ENCODE measurements around the gene C2CD2. TPM values are rescaled to one million over a fixed set of nuclear protein-coding genes. Genes with fewer than 3 reads are reported as not detected.

The C2CD2 gene
- total and polyA plus RNA-seq, 10 of the 15 experiments (the other 5 are each of a cell fraction or from before 2014, with no cell fraction given) = 2.2 to 30.9 (median 9.9) TPM

- TF ChIP-seq, protein P1, sequence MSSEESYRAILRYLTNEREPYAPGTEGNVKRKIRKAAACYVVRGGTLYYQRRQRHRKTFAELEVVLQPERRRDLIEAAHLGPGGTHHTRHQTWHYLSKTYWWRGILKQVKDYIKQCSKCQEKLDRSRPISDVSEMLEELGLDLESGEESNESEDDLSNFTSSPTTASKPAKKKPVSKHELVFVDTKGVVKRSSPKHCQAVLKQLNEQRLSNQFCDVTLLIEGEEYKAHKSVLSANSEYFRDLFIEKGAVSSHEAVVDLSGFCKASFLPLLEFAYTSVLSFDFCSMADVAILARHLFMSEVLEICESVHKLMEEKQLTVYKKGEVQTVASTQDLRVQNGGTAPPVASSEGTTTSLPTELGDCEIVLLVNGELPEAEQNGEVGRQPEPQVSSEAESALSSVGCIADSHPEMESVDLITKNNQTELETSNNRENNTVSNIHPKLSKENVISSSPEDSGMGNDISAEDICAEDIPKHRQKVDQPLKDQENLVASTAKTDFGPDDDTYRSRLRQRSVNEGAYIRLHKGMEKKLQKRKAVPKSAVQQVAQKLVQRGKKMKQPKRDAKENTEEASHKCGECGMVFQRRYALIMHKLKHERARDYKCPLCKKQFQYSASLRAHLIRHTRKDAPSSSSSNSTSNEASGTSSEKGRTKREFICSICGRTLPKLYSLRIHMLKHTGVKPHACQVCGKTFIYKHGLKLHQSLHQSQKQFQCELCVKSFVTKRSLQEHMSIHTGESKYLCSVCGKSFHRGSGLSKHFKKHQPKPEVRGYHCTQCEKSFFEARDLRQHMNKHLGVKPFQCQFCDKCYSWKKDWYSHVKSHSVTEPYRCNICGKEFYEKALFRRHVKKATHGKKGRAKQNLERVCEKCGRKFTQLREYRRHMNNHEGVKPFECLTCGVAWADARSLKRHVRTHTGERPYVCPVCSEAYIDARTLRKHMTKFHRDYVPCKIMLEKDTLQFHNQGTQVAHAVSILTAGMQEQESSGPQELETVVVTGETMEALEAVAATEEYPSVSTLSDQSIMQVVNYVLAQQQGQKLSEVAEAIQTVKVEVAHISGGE (CRISPR knock-in tag; IDR thresholded peaks at IDR 0.05) = no peak
- no peak for TF ChIP-seq JUNB (IDR thresholded peaks at IDR 0.05)
- no peak for TF ChIP-seq RBBP5 (conservative IDR thresholded peaks at IDR 0.05)
- no peak for TF ChIP-seq ZNF622 (IDR thresholded peaks at IDR 0.05)
- TF ChIP-seq ATF3 (IDR thresholded peaks at IDR 0.05; ENCODE audit: borderline replicate concordance, extremely low read depth, low read depth, low read length) = no peak
- TF ChIP-seq POLR2A (IDR thresholded peaks at IDR 0.05; ENCODE audit: low read depth, low read length) = peak; percentile 45; the same call in 1 of the 2 replicates
- TF ChIP-seq, protein P2, sequence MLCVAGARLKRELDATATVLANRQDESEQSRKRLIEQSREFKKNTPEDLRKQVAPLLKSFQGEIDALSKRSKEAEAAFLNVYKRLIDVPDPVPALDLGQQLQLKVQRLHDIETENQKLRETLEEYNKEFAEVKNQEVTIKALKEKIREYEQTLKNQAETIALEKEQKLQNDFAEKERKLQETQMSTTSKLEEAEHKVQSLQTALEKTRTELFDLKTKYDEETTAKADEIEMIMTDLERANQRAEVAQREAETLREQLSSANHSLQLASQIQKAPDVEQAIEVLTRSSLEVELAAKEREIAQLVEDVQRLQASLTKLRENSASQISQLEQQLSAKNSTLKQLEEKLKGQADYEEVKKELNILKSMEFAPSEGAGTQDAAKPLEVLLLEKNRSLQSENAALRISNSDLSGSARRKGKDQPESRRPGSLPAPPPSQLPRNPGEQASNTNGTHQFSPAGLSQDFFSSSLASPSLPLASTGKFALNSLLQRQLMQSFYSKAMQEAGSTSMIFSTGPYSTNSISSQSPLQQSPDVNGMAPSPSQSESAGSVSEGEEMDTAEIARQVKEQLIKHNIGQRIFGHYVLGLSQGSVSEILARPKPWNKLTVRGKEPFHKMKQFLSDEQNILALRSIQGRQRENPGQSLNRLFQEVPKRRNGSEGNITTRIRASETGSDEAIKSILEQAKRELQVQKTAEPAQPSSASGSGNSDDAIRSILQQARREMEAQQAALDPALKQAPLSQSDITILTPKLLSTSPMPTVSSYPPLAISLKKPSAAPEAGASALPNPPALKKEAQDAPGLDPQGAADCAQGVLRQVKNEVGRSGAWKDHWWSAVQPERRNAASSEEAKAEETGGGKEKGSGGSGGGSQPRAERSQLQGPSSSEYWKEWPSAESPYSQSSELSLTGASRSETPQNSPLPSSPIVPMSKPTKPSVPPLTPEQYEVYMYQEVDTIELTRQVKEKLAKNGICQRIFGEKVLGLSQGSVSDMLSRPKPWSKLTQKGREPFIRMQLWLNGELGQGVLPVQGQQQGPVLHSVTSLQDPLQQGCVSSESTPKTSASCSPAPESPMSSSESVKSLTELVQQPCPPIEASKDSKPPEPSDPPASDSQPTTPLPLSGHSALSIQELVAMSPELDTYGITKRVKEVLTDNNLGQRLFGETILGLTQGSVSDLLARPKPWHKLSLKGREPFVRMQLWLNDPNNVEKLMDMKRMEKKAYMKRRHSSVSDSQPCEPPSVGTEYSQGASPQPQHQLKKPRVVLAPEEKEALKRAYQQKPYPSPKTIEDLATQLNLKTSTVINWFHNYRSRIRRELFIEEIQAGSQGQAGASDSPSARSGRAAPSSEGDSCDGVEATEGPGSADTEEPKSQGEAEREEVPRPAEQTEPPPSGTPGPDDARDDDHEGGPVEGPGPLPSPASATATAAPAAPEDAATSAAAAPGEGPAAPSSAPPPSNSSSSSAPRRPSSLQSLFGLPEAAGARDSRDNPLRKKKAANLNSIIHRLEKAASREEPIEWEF (IDR thresholded peaks at IDR 0.05; ENCODE audit: insufficient replicate concordance, low read depth, low read length) = no peak
- no peak for TF ChIP-seq EZH2 (IDR thresholded peaks at IDR 0.05; ENCODE audit: borderline replicate concordance, control insufficient read depth, low read depth, low read length)
- no peak for TF ChIP-seq KDM1A (IDR thresholded peaks at IDR 0.05; ENCODE audit: borderline replicate concordance)
- TF ChIP-seq REST (IDR thresholded peaks at IDR 0.05; ENCODE audit: low read depth, low read length) = no peak
- TF ChIP-seq ESRRA (IDR thresholded peaks at IDR 0.05; ENCODE audit: low read length) = no peak
- TF ChIP-seq SMAD1 (IDR thresholded peaks at IDR 0.05; ENCODE audit: low read depth, partially characterized antibody) = no peak
- TF ChIP-seq, protein P3, sequence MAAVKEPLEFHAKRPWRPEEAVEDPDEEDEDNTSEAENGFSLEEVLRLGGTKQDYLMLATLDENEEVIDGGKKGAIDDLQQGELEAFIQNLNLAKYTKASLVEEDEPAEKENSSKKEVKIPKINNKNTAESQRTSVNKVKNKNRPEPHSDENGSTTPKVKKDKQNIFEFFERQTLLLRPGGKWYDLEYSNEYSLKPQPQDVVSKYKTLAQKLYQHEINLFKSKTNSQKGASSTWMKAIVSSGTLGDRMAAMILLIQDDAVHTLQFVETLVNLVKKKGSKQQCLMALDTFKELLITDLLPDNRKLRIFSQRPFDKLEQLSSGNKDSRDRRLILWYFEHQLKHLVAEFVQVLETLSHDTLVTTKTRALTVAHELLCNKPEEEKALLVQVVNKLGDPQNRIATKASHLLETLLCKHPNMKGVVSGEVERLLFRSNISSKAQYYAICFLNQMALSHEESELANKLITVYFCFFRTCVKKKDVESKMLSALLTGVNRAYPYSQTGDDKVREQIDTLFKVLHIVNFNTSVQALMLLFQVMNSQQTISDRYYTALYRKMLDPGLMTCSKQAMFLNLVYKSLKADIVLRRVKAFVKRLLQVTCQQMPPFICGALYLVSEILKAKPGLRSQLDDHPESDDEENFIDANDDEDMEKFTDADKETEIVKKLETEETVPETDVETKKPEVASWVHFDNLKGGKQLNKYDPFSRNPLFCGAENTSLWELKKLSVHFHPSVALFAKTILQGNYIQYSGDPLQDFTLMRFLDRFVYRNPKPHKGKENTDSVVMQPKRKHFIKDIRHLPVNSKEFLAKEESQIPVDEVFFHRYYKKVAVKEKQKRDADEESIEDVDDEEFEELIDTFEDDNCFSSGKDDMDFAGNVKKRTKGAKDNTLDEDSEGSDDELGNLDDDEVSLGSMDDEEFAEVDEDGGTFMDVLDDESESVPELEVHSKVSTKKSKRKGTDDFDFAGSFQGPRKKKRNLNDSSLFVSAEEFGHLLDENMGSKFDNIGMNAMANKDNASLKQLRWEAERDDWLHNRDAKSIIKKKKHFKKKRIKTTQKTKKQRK (IDR thresholded peaks at IDR 0.05; ENCODE audit: low read depth, low read length) = no peak
These were observed 27.6 kb downstream of the C2CD2 start (continued) for GRCh38 chr21:41926117-41926806.

Data from GM12878 (cell line).